Choroid plexus epithelial cell (primary cell): Measurements from ENCODE around the gene RPL7A.
"Not testable (repeated sequence)": the region's sequence is repeated elsewhere in the genome, so short reads cannot be mapped to it uniquely, and the experiment has no call there.

Experiments
- DNase-seq: peaks from one replicate; pipeline ENCODE4 v3.0.0-alpha.2; 2010; ENCODE audit warnings: low read depth
- H3K4me3 ChIP-seq: 2 replicates; pipeline ENCODE4 v1.5.1; 2011; ENCODE audit warnings: low read depth, mild to moderate bottlenecking, control low read depth, low read length, moderate library complexity
- TF ChIP-seq, protein P1 (sequence below): conservative IDR thresholded peaks from 2 replicates; pipeline ENCODE4 v1.5.1; 2011; ENCODE audit warnings: low read depth, mild to moderate bottlenecking, control low read depth, inconsistent platforms, low read length, moderate library complexity

Gene RPL7A

DNA sequence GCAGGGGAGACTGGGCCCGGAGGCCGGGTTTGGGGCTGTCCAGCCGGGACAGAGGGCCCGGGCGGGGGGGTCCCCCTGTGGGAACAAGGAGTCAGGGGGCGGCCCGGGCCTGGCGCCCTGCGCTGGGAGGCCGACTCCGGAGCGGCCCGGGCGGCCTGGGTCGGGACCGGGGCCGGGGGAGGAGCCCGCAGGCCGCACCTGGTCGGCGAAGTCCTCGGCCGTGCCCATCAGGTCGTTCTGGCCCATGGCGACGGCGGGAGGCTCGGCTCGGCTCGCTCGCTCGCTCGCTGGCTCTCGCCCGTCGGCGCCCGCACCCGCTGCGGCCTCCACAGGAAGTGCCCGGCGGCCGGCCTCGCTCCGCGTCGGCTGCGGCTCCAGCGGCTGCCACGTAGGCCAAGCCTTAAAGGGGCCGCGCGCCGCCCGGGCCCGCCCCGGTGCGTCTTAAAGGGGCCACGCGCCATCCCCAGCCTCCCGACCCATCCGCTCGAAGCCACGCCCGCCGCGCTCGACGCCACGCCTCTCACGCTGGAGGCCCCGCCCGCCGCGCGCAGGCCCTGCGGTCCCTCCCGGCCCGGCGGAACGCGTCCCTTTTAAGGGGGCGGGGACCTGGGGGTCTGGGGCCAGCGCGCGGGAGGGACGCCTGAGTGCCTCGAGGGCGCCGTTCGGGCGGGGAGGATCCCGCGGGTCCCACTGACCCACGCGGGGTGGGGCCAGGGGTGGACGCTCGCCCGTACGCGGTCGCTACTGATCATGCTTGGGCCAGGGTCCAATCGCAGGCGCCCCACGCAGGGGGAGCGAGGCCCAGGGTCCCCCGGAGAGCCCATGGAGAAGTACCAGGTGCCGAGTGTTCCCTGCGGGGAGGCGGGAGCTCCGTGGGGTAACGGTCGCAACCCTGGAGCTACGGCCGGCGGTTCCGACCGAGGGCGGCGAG, 28.0 kb downstream of the RPL7A start, which contains the start of the genes STKLD1 and SURF4:
STKLD1 (plus strand) TSS at position 643 of the 931 bp plus-strand sequence; CDS start at position 751, 108 bp downstream.
SURF4 (minus strand) TSS at position 337 of the 931 bp plus-strand sequence; CDS start at position 246, 91 bp downstream.
- DNase-seq, result peak; percentile 98
- TF ChIP-seq, protein P1, sequence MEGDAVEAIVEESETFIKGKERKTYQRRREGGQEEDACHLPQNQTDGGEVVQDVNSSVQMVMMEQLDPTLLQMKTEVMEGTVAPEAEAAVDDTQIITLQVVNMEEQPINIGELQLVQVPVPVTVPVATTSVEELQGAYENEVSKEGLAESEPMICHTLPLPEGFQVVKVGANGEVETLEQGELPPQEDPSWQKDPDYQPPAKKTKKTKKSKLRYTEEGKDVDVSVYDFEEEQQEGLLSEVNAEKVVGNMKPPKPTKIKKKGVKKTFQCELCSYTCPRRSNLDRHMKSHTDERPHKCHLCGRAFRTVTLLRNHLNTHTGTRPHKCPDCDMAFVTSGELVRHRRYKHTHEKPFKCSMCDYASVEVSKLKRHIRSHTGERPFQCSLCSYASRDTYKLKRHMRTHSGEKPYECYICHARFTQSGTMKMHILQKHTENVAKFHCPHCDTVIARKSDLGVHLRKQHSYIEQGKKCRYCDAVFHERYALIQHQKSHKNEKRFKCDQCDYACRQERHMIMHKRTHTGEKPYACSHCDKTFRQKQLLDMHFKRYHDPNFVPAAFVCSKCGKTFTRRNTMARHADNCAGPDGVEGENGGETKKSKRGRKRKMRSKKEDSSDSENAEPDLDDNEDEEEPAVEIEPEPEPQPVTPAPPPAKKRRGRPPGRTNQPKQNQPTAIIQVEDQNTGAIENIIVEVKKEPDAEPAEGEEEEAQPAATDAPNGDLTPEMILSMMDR, result no peak
- H3K4me3 ChIP-seq, result peak within 1 kb of the TSS; percentile 83

DNA sequence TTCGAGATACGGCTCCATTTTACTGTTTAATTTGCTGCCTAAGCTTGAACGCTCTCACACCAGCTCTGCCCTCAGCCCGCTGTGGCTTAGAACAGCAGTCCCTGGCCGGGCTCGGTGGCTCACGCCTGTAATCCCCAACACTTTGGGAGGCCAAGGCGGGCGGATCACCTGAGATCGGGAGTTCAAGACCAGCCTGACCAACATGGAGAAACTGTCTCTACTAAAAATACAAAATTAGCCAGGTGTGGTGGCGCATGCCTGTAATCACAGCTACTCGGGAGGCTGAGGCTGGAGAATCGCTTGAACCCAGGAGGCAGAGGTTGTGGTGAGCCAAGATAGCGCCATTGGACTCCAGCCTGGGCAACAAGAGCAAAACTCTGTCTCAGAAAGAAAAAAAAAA, 29.3 kb downstream of the RPL7A start:
- not testable (repeated sequence) for H3K4me3 ChIP-seq, DNase-seq

DNA sequence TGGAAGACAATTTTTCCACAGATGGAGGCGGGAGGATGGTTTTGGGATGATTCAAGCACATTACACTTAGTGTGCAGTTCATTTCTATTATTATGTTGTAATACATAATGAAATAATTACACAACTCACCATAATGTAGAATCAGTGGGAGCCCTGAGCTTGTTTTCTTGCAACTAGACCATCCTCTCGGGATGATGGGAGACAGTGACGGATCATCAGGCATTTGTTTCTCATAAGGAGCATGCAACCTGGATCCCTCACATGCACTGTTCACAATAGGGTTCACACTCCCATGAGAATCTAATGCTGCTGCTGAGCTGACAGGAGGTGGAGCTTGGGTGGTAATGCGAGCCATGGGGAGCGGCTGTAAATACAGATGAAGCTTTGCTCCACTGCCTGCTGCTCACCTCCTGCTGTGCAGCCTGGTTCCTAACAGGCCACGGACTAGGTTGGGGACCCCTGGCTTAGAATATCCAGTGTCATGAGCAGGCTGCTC, 29.8 kb downstream of the RPL7A start:
- TF ChIP-seq, protein P1, result no peak
- H3K4me3 ChIP-seq, result no peak overlapping the region
- DNase-seq, result peak; percentile 70

DNA sequence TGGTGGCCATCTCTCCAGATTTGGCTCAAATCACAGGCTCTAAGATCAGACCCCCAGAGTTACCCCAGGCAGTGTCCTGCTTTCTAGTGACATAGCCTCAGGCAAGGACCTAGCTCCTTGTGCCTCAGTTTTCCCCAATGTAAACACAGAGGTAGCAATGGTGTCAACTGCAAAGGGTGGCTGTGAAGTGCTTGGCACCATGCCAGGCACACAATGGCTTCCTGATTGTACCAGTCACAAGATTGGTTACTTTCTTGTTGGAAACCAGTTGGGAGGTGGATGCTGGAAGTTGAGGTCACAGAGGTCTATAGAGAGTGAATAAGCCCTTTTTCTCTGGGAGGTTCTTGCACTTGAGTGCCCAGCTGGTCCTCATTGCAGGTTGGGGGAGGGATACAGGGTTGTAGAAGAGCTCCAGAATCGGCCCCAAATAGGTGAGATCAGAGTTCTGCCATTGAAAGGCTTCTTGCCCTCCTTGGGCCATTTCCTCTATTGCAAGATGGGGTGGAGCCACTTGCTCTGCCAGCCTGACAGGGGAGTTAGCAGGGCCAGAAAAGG, 30.5 kb downstream of the RPL7A start:
- TF ChIP-seq, protein P1, result no peak
- no peak for DNase-seq
- no peak overlapping the region for H3K4me3 ChIP-seq

DNA sequence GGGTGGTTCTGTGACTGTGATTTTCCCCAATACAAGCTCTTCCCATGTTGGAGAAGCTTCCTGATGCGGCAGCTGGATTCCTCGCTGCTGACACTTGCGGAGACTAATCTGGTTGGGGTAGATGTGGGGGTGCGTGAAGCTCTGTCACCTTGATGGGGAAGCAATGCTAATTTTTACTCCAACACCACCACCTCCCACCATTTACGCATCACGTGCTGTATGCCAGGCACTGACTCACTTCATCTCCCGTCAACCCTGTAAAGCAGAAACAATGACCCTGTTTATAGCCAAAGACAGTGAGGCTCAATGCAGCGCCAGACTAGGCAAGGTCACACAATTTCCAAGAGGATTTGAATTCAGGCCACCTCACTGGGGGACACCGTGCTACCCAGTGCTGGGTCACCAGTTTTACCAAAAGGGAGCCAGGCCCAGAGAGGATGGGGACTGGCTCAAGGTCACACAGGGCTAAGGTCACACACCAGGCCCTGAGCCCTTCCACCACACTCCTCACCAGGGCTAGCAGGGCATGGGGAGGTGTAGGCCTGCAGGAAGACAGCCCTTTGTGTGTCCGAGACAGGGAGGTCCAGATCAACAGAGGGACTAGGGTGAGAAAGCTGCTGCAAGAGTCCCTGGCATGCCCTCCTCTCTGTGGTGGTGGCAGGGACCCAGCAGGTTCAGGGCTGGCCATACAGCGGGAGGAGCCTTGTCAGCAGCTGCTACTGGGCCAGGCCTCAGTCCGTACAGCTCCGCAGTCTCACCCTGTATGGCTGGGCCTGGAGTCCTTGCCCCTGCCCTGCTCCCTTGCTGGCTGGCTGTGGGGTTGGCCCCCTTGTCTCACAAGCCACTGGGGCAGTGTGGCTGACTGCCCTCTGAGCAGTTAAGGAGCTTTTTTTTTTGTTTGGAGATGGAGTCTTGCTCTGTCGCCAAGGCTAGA, 31.4 kb downstream of the RPL7A start:
- DNase-seq, result no peak
- no peak overlapping the region for H3K4me3 ChIP-seq

DNA sequence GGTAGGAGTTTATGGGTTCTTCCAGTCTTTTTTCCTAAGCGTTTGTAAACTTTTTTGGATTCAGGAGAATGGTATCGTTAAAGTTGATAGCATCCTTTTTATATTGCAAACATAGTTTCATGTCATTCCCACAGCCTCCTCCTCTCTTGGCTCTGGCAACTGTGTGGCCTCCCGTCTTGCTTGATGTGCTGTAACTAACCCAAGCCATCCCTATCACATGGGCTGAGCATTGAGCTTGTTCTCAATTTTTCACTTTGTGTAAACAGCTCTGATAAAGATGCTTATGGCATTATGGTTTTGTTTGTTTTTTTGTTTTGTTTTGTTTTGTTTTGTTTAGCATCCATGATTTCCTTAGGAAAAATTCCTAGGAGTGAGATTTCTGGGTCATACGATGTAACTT, 32.7 kb downstream of the RPL7A start:
- no peak for DNase-seq
- H3K4me3 ChIP-seq, result no peak overlapping the region
- TF ChIP-seq, protein P1, result no peak

More for the DNA sequence above, 31.4 kb downstream of the RPL7A start:
- TF ChIP-seq, protein P1, result no peak
